Measurements from ENCODE around the gene EXOSC2.
A peak's percentile ranks its signal among the peaks of the same experiment; 100 is the strongest.

The EXOSC2 gene

DNA sequence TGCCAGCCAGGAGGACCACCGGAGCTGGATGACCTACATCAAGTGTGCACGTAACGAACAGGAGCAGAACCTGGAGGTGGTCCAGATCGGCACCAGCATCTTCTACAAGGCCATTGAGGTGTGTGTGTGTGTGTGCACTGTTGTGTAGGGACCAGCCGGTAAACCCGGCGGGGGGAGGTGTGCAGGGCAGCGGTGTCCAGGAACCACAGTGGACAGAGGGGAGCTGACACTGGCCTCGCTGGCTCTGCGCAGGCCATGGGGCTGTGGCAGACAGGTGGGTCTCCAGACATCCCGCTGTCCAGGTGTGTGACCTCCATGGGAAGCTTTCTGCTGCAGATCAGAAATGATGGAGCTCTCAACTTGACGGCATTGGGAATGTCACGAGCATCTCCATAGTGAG lies 25.4 kb upstream of the EXOSC2 start:
- H3K9me3 ChIP-seq (ENCODE audit: control insufficient read depth, insufficient read depth, low read length) = no peaks in the 10 kb centered on the region
- WGBS (ENCODE audit: insufficient coverage, insufficient read length) = no CpG with 5 or more reads among the region's 13 CpGs
- H3K4me3 ChIP-seq (ENCODE audit: low read length) = no peak overlapping the region
- peaks cover 4% of the 10 kb centered on the region for H3K4me1 ChIP-seq (ENCODE audit: control insufficient read depth, insufficient read depth, low read length)
- no peaks in the 10 kb centered on the region for H3K36me3 ChIP-seq (ENCODE audit: control insufficient read depth, insufficient read depth, low read length)
- no peak overlapping the region for H3K27ac ChIP-seq (ENCODE audit: low read length)
- peaks cover 57% of the 10 kb centered on the region for H3K27me3 ChIP-seq (ENCODE audit: control insufficient read depth, insufficient read depth, low read length)
- DNase-seq (ENCODE audit: low read depth, low spot score) = no peak

DNA sequence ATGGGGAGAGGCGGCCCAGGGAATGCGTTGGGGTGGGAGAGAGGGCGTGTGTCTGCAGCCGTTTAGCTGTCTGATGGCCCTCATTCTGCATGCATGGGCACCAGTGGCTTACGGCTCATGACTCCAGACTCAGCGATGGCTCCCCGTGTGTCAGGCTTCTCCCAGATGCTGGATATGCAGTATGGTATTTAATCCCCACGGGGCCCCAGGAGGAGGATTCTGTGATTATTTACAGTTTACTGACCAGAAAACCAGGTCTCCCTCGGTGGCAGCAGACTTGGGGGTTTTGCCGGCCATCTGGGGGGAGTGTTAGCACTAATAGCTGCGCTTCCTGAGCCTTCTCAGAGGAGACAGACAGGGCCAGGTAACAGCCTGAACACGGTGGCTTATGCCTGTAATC lies 24.9 kb upstream of the EXOSC2 start:
- no CpG with 5 or more reads among the region's 12 CpGs for WGBS (ENCODE audit: insufficient coverage, insufficient read length)
- H3K9me3 ChIP-seq (ENCODE audit: control insufficient read depth, insufficient read depth, low read length) = no peaks in the 10 kb centered on the region
- H3K4me1 ChIP-seq (ENCODE audit: control insufficient read depth, insufficient read depth, low read length) = peaks cover 4% of the 10 kb centered on the region
- no peak overlapping the region for H3K4me3 ChIP-seq (ENCODE audit: low read length)
- peaks cover 52% of the 10 kb centered on the region for H3K27me3 ChIP-seq (ENCODE audit: control insufficient read depth, insufficient read depth, low read length)
- H3K36me3 ChIP-seq (ENCODE audit: control insufficient read depth, insufficient read depth, low read length) = no peaks in the 10 kb centered on the region
- H3K27ac ChIP-seq (ENCODE audit: low read length) = no peak overlapping the region
- no peak for DNase-seq (ENCODE audit: low read depth, low spot score)

DNA sequence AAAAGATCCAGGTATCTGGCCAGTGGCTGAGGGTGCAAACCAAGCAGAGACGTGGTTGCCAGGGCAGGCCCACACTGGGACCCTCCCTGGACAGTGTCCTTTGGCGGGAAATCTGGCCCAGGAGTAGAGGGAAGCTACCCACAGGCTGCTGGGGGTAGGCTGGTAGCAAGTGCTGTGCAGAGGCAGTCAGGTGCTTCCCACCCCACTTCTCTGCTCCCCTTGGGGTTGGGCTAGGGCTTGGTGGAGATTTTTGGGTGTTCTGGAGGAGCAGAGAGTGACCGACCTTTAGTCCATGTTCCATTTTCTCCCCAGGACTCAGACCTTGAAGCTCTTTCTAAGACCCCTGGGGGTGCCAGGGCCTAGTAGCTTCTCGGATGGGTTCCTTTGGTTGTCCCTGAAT lies 23.6 kb upstream of the EXOSC2 start:
- no peak for DNase-seq (ENCODE audit: low read depth, low spot score)
- no CpG with 5 or more reads among the region's 4 CpGs for WGBS (ENCODE audit: insufficient coverage, insufficient read length)
- Histone ChIP-seq H3K27ac (ENCODE audit: low read length) (no peak overlapping the region), H3K36me3 (ENCODE audit: control insufficient read depth, insufficient read depth, low read length) (no peaks in the 10 kb centered on the region), H3K9me3 (ENCODE audit: control insufficient read depth, insufficient read depth, low read length) (no peaks in the 10 kb centered on the region), H3K27me3 (ENCODE audit: control insufficient read depth, insufficient read depth, low read length) (peaks cover 40% of the 10 kb centered on the region), H3K4me3 (ENCODE audit: low read length) (no peak overlapping the region), H3K4me1 (ENCODE audit: control insufficient read depth, insufficient read depth, low read length) (peaks cover 4% of the 10 kb centered on the region)

DNA sequence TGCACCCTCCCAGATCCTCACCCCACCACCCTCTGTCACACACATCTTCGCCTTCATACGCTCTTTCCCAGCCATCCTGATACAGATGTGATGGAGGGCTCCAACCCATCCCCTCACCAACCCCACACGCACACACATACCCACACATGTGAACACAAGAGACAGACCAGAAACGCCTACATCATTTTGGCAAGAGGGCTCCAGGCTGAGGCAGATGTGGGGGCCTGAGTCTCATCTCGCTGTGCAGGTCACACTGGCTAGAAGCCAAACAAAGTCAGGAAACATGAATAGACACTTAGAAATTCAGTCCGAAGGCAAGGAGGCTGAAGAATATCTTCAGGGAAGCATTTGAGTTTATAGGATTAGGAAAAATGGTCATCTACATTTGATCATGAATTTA lies 22.9 kb upstream of the EXOSC2 start:
- Histone ChIP-seq H3K27me3 (ENCODE audit: control insufficient read depth, insufficient read depth, low read length) (peaks cover 34% of the 10 kb centered on the region), H3K36me3 (ENCODE audit: control insufficient read depth, insufficient read depth, low read length) (no peaks in the 10 kb centered on the region), H3K27ac (ENCODE audit: low read length) (no peak overlapping the region), H3K9me3 (ENCODE audit: control insufficient read depth, insufficient read depth, low read length) (no peaks in the 10 kb centered on the region), H3K4me3 (ENCODE audit: low read length) (no peak overlapping the region), H3K4me1 (ENCODE audit: control insufficient read depth, insufficient read depth, low read length) (peaks cover 4% of the 10 kb centered on the region)
- no CpG with 5 or more reads among the region's 6 CpGs for WGBS (ENCODE audit: insufficient coverage, insufficient read length)
- no peak for DNase-seq (ENCODE audit: low read depth, low spot score)

DNA sequence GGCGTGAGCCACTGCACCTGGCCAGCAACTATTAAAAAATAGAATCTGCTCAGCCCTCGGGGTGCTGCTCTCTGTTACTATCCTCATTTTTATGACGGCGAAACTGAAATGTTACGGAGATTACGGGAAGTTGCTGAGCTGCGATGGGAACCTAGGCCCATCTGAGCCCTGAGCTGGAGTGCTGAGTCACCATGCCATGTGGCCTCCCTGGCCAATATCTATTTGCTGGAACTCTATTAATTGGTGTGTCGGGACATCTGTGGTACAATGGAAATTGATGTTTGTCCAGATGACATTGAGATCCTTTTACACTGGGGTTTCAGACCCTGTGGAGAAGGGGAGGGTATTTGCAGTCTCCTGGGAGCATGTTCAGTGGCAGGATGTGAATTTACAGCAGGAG lies 21.1 kb upstream of the EXOSC2 start:
- H3K4me3 ChIP-seq (ENCODE audit: low read length) = no peak overlapping the region
- WGBS (ENCODE audit: insufficient coverage, insufficient read length) = no CpG with 5 or more reads among the region's 8 CpGs

DNA sequence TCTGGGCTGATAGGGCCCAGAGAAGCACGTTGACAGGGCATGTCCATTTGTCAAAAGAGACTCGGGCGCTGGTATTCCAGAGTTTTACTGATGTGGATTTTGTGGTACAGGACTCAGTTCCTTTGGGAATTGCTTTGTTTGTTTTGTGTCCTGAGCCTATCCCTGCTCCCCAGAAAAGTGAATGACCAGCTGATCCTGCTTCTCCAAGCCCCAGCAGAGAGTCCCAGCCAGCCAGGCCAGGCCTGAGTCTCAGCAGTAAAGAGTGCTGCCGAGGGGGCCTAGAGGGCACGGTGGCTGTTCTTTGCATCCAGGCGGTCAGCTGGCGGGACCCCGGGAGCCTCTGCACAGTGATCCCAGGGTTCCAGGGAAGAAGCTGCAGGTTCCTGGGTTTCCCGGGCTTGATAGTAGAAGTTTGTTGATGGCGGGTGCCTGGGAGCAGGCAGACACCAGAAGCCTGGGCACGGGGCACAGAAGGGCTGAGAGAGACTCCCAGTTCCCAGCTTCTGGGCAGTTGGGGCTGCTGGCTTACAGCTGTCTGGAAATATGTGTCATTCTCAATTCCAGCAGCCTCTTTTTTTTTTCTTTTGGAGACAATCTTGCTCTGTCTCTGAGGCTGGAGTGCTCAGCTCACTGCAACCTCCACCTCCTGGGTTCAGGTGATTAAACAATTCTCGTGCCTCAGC lies 20.5 kb upstream of the EXOSC2 start:
- no peaks in the 10 kb centered on the region for H3K9me3 ChIP-seq (ENCODE audit: control insufficient read depth, insufficient read depth, low read length)
- DNase-seq (ENCODE audit: low read depth, low spot score) = no peak
- H3K36me3 ChIP-seq (ENCODE audit: control insufficient read depth, insufficient read depth, low read length) = no peaks in the 10 kb centered on the region
- WGBS (ENCODE audit: insufficient coverage, insufficient read length) = no CpG with 5 or more reads among the region's 12 CpGs
- H3K27ac ChIP-seq (ENCODE audit: low read length) = no peak overlapping the region
- peaks cover 10% of the 10 kb centered on the region; the same call in 1 of the 2 replicates for H3K27me3 ChIP-seq (ENCODE audit: control insufficient read depth, insufficient read depth, low read length)
- H3K4me3 ChIP-seq (ENCODE audit: low read length) = no peak overlapping the region
- H3K4me1 ChIP-seq (ENCODE audit: control insufficient read depth, insufficient read depth, low read length) = no peaks in the 10 kb centered on the region

More for the DNA sequence above, 21.1 kb upstream of the EXOSC2 start:
- Histone ChIP-seq H3K36me3 (ENCODE audit: control insufficient read depth, insufficient read depth, low read length) (no peaks in the 10 kb centered on the region), H3K27me3 (ENCODE audit: control insufficient read depth, insufficient read depth, low read length) (peaks cover 16% of the 10 kb centered on the region), H3K4me1 (ENCODE audit: control insufficient read depth, insufficient read depth, low read length) (no peaks in the 10 kb centered on the region), H3K9me3 (ENCODE audit: control insufficient read depth, insufficient read depth, low read length) (no peaks in the 10 kb centered on the region), H3K27ac (ENCODE audit: low read length) (no peak overlapping the region)
- no peak for DNase-seq (ENCODE audit: low read depth, low spot score)

DNA sequence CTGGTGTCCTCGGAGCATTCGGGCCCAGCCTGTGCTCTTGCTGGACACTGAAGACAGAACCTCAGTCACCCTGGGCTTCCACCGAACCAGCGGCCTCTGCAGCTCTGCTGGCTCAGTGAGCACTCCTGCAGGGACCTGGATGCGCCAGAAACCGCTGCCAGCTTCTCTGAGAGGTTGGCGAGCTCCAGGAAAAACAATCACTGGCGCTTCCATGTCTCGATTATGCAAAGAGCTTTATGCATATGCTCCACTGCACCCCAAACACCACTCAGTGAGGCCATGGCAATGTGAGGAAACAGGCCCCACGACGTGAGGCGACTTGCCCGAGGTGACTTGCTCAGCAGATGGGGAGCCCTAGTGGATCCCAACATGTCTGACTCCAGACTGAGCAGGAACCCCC lies 18.2 kb upstream of the EXOSC2 start:
- Histone ChIP-seq H3K27me3 (ENCODE audit: control insufficient read depth, insufficient read depth, low read length) (peaks cover 3% of the 10 kb centered on the region; the same call in 1 of the 2 replicates), H3K4me3 (ENCODE audit: low read length) (no peak overlapping the region), H3K27ac (ENCODE audit: low read length) (no peak overlapping the region), H3K4me1 (ENCODE audit: control insufficient read depth, insufficient read depth, low read length) (no peaks in the 10 kb centered on the region), H3K36me3 (ENCODE audit: control insufficient read depth, insufficient read depth, low read length) (no peaks in the 10 kb centered on the region), H3K9me3 (ENCODE audit: control insufficient read depth, insufficient read depth, low read length) (no peaks in the 10 kb centered on the region)
- WGBS (ENCODE audit: insufficient coverage, insufficient read length) = no CpG with 5 or more reads among the region's 13 CpGs
- DNase-seq (ENCODE audit: low read depth, low spot score) = no peak

DNA sequence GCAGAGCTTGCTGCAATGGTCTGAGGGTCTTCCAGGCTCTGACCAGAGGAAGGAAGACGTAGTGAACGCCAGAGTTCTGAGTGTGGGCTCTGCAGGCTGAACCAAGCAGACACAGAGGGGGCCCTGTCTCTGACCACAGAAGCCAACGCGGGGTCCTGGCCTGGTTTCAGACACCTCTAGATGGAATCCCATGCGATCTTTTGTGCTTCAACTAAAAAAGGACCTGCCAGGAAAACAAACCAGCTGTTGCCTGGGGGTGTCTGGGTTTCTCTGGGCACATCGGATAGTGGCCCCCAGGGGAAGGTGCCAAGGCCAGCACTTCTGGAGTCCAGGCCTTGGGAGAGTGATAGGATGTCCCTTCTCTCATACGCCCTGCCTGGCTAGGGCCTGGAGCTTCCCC lies 16.3 kb upstream of the EXOSC2 start:
- Histone ChIP-seq H3K36me3 (ENCODE audit: control insufficient read depth, insufficient read depth, low read length) (no peaks in the 10 kb centered on the region), H3K9me3 (ENCODE audit: control insufficient read depth, insufficient read depth, low read length) (no peaks in the 10 kb centered on the region), H3K4me3 (ENCODE audit: low read length) (no peak overlapping the region), H3K27me3 (ENCODE audit: control insufficient read depth, insufficient read depth, low read length) (peaks cover 12% of the 10 kb centered on the region; the same call in 1 of the 2 replicates), H3K27ac (ENCODE audit: low read length) (no peak overlapping the region), H3K4me1 (ENCODE audit: control insufficient read depth, insufficient read depth, low read length) (peaks cover 2% of the 10 kb centered on the region)
- DNase-seq (ENCODE audit: low read depth, low spot score) = no peak
- WGBS (ENCODE audit: insufficient coverage, insufficient read length) = no CpG with 5 or more reads among the region's 7 CpGs

DNA sequence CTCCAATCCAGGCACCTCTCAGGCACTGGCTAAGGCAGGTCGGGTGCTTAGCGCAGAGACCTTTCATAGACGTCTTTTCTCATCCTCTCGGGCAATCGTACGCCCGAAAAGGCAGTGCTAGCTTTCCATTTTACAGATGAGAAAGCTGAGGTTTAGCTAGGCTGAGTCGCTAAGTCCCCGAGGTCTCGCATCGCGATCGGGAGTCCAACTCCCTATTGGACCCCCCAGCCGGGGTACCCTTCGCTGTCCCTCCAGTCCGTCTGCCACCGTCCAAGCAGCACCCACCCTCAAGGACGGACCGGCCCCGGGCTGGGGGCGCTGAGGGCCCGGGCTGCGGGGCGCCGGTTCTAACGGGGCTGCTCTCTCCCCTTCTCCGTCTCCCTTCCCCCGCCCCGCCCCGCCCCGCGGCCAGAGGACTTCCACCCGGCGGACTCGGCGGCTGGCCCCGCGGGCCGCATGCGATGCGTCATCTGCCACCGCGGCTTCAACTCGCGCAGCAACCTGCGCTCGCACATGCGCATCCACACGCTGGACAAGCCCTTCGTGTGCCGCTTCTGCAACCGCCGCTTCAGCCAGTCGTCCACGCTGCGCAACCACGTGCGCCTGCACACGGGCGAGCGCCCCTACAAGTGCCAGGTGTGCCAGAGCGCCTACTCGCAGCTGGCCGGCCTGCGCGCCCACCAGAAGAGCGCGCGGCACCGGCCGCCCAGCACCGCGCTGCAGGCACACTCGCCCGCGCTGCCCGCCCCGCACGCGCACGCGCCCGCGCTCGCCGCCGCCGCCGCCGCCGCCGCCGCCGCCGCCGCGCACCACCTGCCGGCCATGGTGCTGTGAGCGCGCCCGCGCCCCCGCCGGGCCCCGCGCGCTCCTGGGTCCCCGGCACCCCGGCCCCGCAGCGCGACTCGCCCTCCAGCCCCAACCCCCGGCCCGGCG lies 12.5 kb upstream of the EXOSC2 start:
- Histone ChIP-seq H3K27ac (ENCODE audit: low read length) (no peak overlapping the region), H3K4me1 (ENCODE audit: control insufficient read depth, insufficient read depth, low read length) (peaks cover 3% of the 10 kb centered on the region), H3K36me3 (ENCODE audit: control insufficient read depth, insufficient read depth, low read length) (no peaks in the 10 kb centered on the region), H3K27me3 (ENCODE audit: control insufficient read depth, insufficient read depth, low read length) (peaks cover 14% of the 10 kb centered on the region; the same call in 1 of the 2 replicates), H3K4me3 (ENCODE audit: low read length) (peak overlapping the region; percentile 52; the same call in 1 of the 2 replicates), H3K9me3 (ENCODE audit: control insufficient read depth, insufficient read depth, low read length) (0 out of 2 replicates have a peak, but pooled peaks cover 1% of the 10 kb centered on the region)
- no CpG with 5 or more reads among the region's 116 CpGs for WGBS (ENCODE audit: insufficient coverage, insufficient read length)
- DNase-seq (ENCODE audit: low read depth, low spot score) = no peak

DNA sequence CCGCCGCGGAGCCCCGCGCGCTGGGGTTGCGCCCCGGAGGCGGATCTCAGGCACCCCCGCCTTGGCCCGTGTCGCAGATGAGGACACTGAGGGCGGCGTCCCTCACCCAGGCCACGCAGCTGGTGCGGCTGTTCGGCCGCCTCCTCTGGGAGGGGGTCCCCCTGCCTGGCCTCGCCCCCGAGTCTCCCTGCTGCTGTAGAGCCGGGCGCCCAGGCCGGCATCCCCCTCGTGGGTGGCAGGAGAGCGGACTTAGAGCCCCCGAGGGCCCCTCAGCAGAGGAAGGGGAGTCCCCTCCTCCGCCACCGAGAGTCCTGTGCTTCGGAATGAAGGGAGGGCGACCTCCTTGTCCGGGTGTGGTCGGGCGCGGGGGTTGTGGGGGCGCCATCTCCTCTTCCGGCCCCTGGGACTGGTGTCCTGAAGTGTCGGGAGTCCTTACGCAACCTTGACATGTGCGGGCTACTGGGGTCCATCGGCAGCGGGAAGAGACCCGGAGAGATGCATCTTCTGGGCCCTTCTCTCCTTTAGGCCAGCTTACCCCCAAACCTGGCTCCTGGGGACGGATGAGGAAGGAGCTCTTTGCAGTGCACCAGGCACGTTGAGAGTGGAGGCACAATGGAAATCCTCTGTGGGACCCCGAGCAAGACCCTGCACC lies 11.7 kb upstream of the EXOSC2 start:
- Histone ChIP-seq H3K4me3 (ENCODE audit: low read length) (peak overlapping the region; percentile 52; the same call in 1 of the 2 replicates), H3K36me3 (ENCODE audit: control insufficient read depth, insufficient read depth, low read length) (no peaks in the 10 kb centered on the region), H3K27ac (ENCODE audit: low read length) (no peak overlapping the region), H3K27me3 (ENCODE audit: control insufficient read depth, insufficient read depth, low read length) (peaks cover 14% of the 10 kb centered on the region; the same call in 1 of the 2 replicates), H3K4me1 (ENCODE audit: control insufficient read depth, insufficient read depth, low read length) (peaks cover 3% of the 10 kb centered on the region), H3K9me3 (ENCODE audit: control insufficient read depth, insufficient read depth, low read length) (0 out of 2 replicates have a peak, but pooled peaks cover 1% of the 10 kb centered on the region)
- no CpG with 5 or more reads among the region's 45 CpGs for WGBS (ENCODE audit: insufficient coverage, insufficient read length)
- DNase-seq (ENCODE audit: low read depth, low spot score) = no peak
